Panc1 (cell line): ENCODE measurements around the gene SGMS1. TPM values are rescaled to one million over a fixed set of nuclear protein-coding genes. Genes with fewer than 3 reads are reported as not detected.

Source experiments
- ATAC-seq: fragments of 200-7000 bp; cut with Tn5 transposase; 2 replicates; pipeline ENCODE4 v1.9.1; 2020; ENCODE audit warnings: mild to moderate bottlenecking, moderate library complexity
- BruUV-seq: library from RNA; stranded (reverse); fragments of 400-500 nt; replicated peaks from 2 replicates; lab custom pipeline; 2021; lab: Mats Ljungman, UMichigan
- CTCF ChIA-PET: fragments of 300-600 bp; sonication (Branson Sonifier 250); formaldehyde crosslinking; loops from one replicate; lab custom pipeline; 2022; ENCODE audit warnings: antibody characterized with exemption; lab: Charles Lee
- POLR2A ChIA-PET: fragments of 300-600 bp; sonication (Branson Sonifier 250); formaldehyde crosslinking; loops from one replicate; lab custom pipeline; 2022; ENCODE audit warnings: antibody characterized with exemption; lab: Charles Lee
- DNase-seq: peaks from one replicate; pipeline ENCODE4 v3.0.0-alpha.2; 2010; ENCODE audit warnings: low read depth, low spot score
- H3K27ac ChIP-seq: 2 replicates; pipeline ENCODE4 v1.5.1; 2011; ENCODE audit warnings: mild to moderate bottlenecking, low read length, inconsistent platforms
- H3K27me3 ChIP-seq: fragments of 200-500 bp; sonication (Bioruptor generic); 2 replicates; pipeline ENCODE4 v1.6.0; 2014; ENCODE audit warnings: low read length, inconsistent platforms; ENCODE audit not compliant: control insufficient read depth, insufficient read depth
- H3K36me3 ChIP-seq: fragments of 200-500 bp; sonication (Bioruptor generic); 2 replicates; pipeline ENCODE4 v1.5.1; 2014; ENCODE audit warnings: inconsistent platforms, mild to moderate bottlenecking, low read length, moderate library complexity; ENCODE audit not compliant: control insufficient read depth, insufficient read depth
- H3K4me1 ChIP-seq: 2 replicates; pipeline ENCODE4 v1.5.1; 2011; ENCODE audit warnings: inconsistent platforms, mild to moderate bottlenecking, low read length, moderate library complexity; ENCODE audit not compliant: control insufficient read depth, insufficient read depth
- H3K4me3 ChIP-seq, 2 experiments: 2 replicates each; pipeline ENCODE4 v1.5.1; 2011 to 2012; ENCODE audit warnings: low read depth in 2 of 2, low read length in 2 of 2, mild to moderate bottlenecking in 2 of 2, inconsistent platforms in 1 of 2, moderate library complexity in 1 of 2
- H3K9me3 ChIP-seq: fragments of 200-500 bp; sonication (Bioruptor generic); 2 replicates; pipeline ENCODE4 v1.5.1; 2014; ENCODE audit warnings: low read depth, mild to moderate bottlenecking, inconsistent platforms, low read length, moderate library complexity; ENCODE audit not compliant: control insufficient read depth, insufficient read depth
- POLR2AphosphoS5 ChIP-seq: IDR thresholded peaks from 2 replicates; pipeline ENCODE4 v1.6.1; 2012; ENCODE audit warnings: mild to moderate bottlenecking, low read depth, low read length, moderate library complexity
- REST ChIP-seq, 2 experiments: IDR thresholded peaks; 2 replicates each; pipeline ENCODE4 v1.6.1; 2011 to 2012; ENCODE audit warnings: low read depth in 2 of 2, control low read depth in 1 of 2, low read length in 1 of 2, mild to moderate bottlenecking in 1 of 2, moderate library complexity in 1 of 2; ENCODE audit not compliant: insufficient read depth in 1 of 2
- SIN3A ChIP-seq: IDR thresholded peaks from 2 replicates; pipeline ENCODE4 v1.6.1; 2012; ENCODE audit warnings: low read depth, mild to moderate bottlenecking, low read length, moderate library complexity, borderline replicate concordance; ENCODE audit not compliant: insufficient read depth
- TCF7L2 ChIP-seq: IDR thresholded peaks from 2 replicates; pipeline ENCODE4 v1.6.1; 2011; ENCODE audit warnings: mild to moderate bottlenecking, low read depth, low read length, inconsistent platforms
- in situ Hi-C: cut with HindIII; loops from 2 replicates; pipeline ENCODE4 v1.10.0; 2016; ENCODE audit warnings: low sequenced_read_pairs, low pct_unique_long_range_greater_than_20kb
- intact Hi-C: fragments of 100-400 bp; cut with micrococcal nuclease; formaldehyde crosslinking; loops from one replicate; pipeline ENCODE4 v1.10.0; 2022; ENCODE audit not compliant: unreplicated experiment
- total RNA-seq: library from RNA; stranded (reverse); gene quantifications from one replicate; pipeline ENCODE4 v1.2.1, GENCODE V29; 2021; ENCODE audit not compliant: unreplicated experiment
- TF ChIP-seq, protein P1 (sequence below): fragments of 450-650 bp; IDR thresholded peaks from 2 replicates; pipeline ENCODE4 v1.5.1; 2017; ENCODE audit warnings: mild to moderate bottlenecking

SGMS1 gene
- total RNA-seq, 1 experiment from 2014 or later = 22.0 TPM

- ChIA-PET CTCF (no interaction called here), POLR2A (no interaction called here)
- in situ Hi-C loops (no loop called here), intact Hi-C loops (no loop called here)
- ATAC-seq = no peak
- BruUV-seq = no TSS peak
- TF ChIP-seq POLR2AphosphoS5 (no peak), SIN3A (no peak), REST (IDR thresholded peaks at IDR 0.05; ENCODE audit: insufficient read depth in 1 of 2, low read depth in 2 of 2, low read length in 1 of 2) (no peak), TCF7L2 (no peak)
- TF ChIP-seq, protein P1, sequence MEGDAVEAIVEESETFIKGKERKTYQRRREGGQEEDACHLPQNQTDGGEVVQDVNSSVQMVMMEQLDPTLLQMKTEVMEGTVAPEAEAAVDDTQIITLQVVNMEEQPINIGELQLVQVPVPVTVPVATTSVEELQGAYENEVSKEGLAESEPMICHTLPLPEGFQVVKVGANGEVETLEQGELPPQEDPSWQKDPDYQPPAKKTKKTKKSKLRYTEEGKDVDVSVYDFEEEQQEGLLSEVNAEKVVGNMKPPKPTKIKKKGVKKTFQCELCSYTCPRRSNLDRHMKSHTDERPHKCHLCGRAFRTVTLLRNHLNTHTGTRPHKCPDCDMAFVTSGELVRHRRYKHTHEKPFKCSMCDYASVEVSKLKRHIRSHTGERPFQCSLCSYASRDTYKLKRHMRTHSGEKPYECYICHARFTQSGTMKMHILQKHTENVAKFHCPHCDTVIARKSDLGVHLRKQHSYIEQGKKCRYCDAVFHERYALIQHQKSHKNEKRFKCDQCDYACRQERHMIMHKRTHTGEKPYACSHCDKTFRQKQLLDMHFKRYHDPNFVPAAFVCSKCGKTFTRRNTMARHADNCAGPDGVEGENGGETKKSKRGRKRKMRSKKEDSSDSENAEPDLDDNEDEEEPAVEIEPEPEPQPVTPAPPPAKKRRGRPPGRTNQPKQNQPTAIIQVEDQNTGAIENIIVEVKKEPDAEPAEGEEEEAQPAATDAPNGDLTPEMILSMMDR = no peak
- Histone ChIP-seq H3K4me1 (no peaks in the 10 kb centered on the region), H3K27me3 (no peaks in the 10 kb centered on the region), H3K4me3 (no peak overlapping the region), H3K27ac (no peak overlapping the region), H3K36me3 (no peaks in the 10 kb centered on the region), H3K9me3 (no peaks in the 10 kb centered on the region)
- no peak for DNase-seq
Observed at GRCh38 chr10:50498465-50498864, 125.3 kb downstream of the SGMS1 start.

GRCh38 chr10:50497758-50498157 lies 126.0 kb downstream of the SGMS1 start:
- no peak for DNase-seq
- no peaks in the 10 kb centered on the region for H3K27me3 ChIP-seq
- H3K27ac ChIP-seq = no peak overlapping the region
- no peak overlapping the region for H3K4me3 ChIP-seq
- BruUV-seq = no TSS peak
- ChIA-PET POLR2A (interaction anchor here (0.7 kb wide), 2 partner anchors 260 to 707 kb away, joined by 4 read pairs; no protein-coding TSS in a partner anchor), CTCF (no interaction called here)
- intact Hi-C loops = no loop called here
- TF ChIP-seq TCF7L2 (no peak), POLR2AphosphoS5 (no peak), REST (IDR thresholded peaks at IDR 0.05; ENCODE audit: insufficient read depth in 1 of 2, low read depth in 2 of 2, low read length in 1 of 2) (no peak), SIN3A (no peak)
- TF ChIP-seq, protein P1 = no peak
- H3K36me3 ChIP-seq = no peaks in the 10 kb centered on the region
- H3K9me3 ChIP-seq = no peaks in the 10 kb centered on the region
- no peaks in the 10 kb centered on the region for H3K4me1 ChIP-seq
- in situ Hi-C loops = no loop called here
- peak; percentile 42; the same call in 1 of the 2 replicates for ATAC-seq
